ENCODE measurements around the gene CLIC5.
"Not testable (repeated sequence)": the region's sequence is repeated elsewhere in the genome, so short reads cannot be mapped to it uniquely, and the experiment has no call there.

CLIC5 gene

DNA sequence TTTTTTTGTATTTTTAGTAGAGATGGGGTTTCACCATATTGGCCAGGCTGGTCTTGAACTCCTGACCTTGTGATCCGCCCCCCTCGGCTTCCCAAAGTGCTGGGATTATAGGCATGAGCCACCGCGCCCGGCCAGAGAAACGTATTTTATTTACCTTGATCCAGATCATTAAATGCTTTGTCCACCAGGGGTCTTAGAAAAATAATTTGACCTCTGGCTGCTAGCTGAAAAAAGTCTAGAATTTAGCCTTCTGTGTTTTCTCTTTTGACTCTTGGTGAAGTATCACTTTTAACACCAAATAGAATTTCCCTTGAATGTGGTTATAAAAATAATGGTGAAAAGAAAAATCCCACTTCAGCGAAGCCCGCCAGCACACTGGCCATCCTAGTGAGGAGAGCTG is 89.2 kb downstream of the CLIC5 start:
- not testable (repeated sequence) for DNase-seq (ENCODE audit: low read depth)

DNA sequence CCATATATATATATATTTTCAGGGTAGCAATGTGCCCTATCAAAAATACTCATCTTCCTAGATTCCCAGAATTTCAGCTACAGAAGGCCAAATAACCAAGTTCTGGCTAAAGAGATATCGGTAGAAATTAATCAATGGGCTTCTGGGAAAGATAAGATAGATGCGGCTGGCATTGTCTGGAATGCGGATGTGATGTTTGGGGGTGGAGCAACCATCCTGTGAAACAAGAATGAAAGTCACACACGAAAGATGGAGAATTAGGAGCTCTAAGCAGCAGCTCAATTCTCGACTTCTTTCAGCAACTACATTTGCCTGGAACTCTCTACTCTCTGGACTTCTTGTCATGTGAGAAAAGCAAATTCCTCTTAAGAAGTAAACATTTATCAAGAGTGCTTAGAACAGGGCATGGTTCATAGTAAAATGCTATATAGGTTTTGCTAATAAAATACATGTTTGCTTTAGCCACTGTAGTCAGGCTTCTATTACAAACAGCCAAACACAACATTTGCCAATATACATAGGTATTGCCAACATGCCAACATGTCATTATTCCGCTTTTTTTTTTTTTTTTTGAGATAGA is 90.8 kb downstream of the CLIC5 start:
- no peak for DNase-seq (ENCODE audit: low read depth)

- DNase-seq (ENCODE audit: low read depth), result no peak
Measured at GRCh38 chr6:45923831-45924391, 91.7 kb downstream of the CLIC5 start.

- peak; percentile 32 for DNase-seq (ENCODE audit: low read depth)
Measured at GRCh38 chr6:45922728-45923351, 92.8 kb downstream of the CLIC5 start.

- DNase-seq (ENCODE audit: low read depth), result no peak
Measured at GRCh38 chr6:45921691-45922281, 93.9 kb downstream of the CLIC5 start.

- no peak for DNase-seq (ENCODE audit: low read depth)
Measured at GRCh38 chr6:45920819-45921511, 94.7 kb downstream of the CLIC5 start.

- no peak for DNase-seq (ENCODE audit: low read depth)
Measured at GRCh38 chr6:45917439-45917838, 98.2 kb downstream of the CLIC5 start.

DNA sequence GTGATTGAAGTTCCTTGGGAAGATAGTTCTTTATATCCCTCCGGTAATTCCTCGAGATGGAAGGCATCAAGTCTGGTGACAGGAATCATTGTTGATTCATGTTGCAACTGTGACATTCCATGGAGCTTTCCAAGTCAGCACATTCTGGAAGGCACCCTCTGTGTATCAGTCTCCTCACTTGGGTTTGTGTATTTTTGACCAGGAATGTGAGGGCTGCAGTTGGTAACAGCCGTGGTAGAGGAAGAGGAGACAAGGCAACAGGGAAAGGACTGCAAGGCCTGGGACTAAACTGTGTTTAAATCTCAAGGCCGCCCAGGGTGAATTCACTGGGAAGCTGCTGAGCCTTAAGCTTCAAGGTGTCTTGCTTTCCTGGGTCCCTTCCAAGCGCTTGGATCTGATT is 99.0 kb downstream of the CLIC5 start:
- DNase-seq (ENCODE audit: low read depth), result no peak

DNA sequence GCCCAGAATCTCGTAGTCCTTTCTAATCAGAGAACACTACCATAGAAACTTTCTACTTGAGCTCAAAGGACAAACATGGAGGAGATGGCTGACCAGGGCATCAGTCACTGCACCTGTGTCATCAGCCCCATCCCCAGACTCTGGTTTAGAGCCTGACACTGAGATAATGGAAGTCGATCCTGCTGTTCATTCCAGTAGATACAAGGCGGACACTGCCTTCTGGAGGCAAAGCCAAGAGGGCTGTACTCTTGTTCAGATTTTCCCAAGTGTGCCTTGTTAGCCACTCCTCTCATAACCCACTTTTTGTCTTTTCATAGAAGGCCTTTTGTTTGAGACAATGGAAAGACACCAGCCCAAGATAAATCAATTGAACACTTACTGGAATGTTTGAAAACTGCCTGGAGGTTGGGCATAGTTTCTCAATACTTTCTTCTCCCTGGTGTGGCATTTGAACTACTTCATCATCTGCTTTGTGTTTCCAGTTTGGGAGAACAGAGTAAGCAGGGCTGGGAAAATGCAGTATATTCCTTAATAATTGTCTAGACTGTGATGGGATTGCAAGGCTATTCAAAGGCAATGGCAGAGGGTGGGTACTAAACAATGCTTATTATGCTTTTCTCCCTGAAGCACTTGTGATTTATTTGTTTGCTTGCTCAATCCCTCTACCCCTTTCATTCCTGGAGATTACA is 99.7 kb downstream of the CLIC5 start:
- DNase-seq (ENCODE audit: low read depth), result no peak

- DNase-seq (ENCODE audit: low read depth), result no peak
Measured at GRCh38 chr6:45911691-45912090, 104.0 kb downstream of the CLIC5 start.

DNA sequence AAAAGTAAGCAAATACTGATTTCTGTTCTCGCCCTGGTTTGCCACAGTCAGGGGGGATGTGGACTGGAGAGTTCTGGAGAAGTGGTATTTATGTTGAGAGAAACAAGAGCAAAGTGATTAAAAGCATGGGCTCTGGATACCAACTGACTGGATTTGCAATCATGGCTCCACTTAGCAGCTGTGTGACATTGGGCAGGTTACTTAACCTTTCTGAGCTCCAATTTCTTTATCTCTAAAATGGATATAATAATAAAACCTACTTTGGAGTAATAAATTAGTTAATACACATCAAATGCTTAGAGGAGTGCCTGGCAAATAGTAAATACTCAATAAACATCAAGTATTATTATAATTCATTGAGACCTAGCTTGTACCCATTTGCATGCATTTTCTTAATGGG is 111.7 kb downstream of the CLIC5 start:
- DNase-seq (ENCODE audit: low read depth), result no peak

- no peak for DNase-seq (ENCODE audit: low read depth)
Measured at GRCh38 chr6:45902984-45903383, 112.7 kb downstream of the CLIC5 start.

DNA sequence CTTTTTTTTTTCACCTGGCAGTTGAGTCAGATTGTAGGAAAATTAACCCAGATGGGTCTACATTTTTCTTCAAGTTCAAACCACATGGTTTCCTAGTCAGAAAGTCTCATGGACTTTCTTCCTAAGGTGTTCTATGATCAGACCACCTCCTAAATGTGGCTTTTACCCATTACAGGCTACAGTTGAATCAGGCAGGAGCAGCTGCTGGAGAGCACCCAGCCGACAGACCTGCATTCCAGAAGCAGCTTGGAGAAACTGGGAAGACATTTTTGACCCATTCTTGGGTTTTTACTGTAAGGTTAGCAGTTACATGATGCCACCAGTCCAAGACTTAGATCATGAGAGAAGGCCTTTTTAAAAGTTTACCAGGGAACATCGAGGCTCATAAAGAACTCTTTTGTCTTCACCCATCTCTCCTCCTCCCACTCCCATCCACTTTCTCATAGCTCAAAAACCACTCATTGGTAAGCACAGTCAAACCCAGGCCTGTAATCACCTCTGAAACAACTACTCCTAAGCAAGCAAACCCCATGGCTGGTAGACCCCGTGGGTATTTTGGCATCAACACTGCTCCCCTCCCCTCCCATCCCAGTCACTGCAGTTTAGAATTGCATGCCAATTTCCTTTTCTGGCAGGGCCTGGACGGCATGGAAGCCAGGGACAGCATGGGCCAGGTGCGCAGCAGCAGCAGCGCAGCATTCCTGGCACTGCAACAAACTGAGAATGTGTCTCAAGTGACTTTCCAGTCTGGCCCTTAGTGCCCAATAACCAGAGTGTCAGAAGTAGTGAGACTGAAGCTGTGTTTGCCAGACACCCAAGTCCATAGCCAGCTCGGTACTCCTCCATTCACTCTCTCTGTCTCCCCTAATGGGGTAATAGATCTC is 113.7 kb downstream of the CLIC5 start:
- no peak for DNase-seq (ENCODE audit: low read depth)

GRCh38 chr6:45900808-45901752 is 114.6 kb downstream of the CLIC5 start:
- no peak for DNase-seq (ENCODE audit: low read depth)

DNA sequence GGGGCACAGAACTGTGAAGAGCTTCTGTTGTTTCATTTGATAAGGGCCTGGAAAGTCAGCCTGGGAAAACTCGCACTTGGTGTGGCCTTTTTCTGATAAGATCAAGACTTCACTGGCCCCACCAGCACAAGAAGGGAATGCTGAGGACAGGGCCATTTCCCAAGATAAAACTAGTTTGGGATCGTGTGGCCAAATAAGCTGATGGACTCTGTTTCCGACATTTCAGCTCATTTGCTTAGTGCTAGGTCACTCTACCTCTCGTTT is 116.0 kb downstream of the CLIC5 start:
- DNase-seq (ENCODE audit: low read depth), result no peak

DNA sequence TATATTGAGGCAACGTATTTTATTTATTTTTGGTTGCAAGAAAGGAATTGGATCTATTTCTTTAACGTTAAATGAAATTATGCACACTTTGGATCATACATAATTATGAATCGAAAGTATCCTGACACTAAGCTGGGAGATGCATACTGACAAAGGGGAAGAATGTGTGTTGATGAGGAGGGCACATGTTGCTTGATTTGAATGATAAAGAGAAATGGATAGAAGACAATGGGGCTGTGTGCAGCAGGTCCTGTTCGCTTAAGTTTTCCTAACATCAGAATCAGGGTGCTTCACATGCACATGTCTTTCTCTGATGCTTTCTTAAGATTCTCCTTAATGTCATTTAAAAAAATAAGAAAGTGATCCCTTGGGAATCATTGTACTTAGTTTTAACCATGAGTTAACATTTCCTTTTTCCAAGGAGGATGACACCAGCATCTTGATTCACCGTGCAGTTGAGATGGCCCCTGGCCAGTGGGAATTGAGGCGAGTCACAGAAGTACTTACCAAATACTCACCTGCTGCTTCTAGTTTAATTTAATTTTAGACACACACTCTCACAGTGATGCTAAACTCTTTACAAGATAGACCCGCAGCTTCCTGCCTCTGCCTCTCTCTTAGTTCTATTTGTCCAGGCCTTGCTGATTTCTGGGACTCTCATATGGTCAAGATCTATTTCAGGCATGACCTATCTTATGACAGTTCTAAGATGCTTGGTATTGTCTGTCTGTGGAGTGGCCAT is 116.5 kb downstream of the CLIC5 start:
- no peak for DNase-seq (ENCODE audit: low read depth)

DNA sequence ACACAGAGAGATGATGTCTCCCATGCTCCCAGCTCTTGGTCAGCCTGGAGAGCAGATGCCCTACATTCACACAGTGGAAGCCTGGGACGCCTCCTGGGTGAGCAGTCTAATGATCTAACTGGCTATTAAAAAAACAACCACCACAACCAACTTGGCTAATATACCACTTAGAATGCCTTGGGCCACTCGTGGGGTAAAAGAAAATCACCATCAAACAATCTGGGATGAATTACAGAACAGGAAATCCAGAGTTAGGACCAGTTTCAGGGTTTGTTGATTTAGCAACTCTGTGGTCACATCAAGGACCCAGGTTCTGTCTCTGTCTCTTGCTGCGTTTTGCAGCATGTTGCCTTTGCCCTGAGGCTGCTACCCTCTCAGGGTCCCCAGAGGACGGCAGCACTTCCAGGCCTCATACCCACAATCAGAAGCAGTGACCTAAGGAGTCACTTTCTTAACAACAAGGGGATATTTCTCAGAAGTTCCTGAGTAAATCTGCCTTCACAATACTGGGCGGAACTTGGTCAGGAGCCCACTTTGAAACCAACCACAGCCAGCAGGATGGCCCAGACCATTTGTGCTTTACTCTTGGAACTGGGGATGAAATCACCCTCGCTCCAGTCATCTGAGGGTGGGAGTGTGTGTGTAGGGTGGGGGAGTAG is 118.7 kb downstream of the CLIC5 start:
- no peak for DNase-seq (ENCODE audit: low read depth)

- no peak for DNase-seq (ENCODE audit: low read depth)
Measured at GRCh38 chr6:45895569-45895968, 120.1 kb downstream of the CLIC5 start.

DNA sequence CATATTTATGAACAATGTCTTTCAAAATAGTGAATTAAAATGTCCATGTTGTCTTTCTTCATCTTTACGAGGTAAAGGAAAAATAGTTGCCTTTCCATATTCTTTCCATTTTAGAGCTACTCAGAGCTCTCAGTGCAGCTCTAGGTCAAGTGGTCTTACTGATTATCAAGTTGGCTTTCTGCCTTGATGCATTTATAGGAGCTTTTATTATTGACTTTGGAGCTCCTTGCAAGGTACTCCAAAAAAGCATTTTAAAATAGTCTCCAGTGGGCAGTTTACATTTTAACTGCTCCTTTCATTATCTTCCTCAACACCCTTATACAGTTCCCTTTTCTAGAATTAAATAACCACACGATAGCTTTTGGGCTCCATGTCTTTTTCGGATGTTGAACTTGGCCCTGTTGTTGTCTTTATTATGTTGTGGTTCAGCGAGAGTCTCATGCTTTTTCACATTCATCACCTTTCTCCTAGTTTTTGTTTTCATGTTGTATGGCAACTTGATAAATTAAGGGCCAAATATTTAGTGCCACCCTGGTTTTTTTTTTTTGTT is 122.9 kb downstream of the CLIC5 start:
- no peak for DNase-seq (ENCODE audit: low read depth)
